Heart right ventricle (tissue), 16 donors: ENCODE measurements around the gene CNOT3. TPM values are rescaled to one million over a fixed set of nuclear protein-coding genes. Genes with fewer than 3 reads are reported as not detected.

Source experiments
- ATAC-seq, 8 donors: fragments of 200-7000 bp; cut with Tn5 transposase; one replicate each; pipeline ENCODE4 v1.9.1; 2020; ENCODE audit warnings: mild to moderate bottlenecking in 8 of 8, moderate library complexity in 8 of 8, moderate number of reproducible peaks in 1 of 8
- DNase-seq, 2 donors: peaks; one replicate each; pipeline ENCODE4 v3.0.0-alpha.2; 2020
- H3K27ac ChIP-seq, 10 donors: fragments of 200-600 bp; sonication (generic) in 2 of 10; one replicate each; pipeline versions ENCODE4 v1.5.0 to v1.8.0; 2020 to 2022; ENCODE audit warnings: mild to moderate bottlenecking in 3 of 10
- H3K27me3 ChIP-seq, 7 donors: fragments of 200-600 bp; one replicate each; pipeline ENCODE4 v1.8.0; 2021 to 2022; ENCODE audit warnings: mild to moderate bottlenecking in 2 of 7
- H3K36me3 ChIP-seq, 9 donors: fragments of 200-600 bp; sonication (generic) in 1 of 9; one replicate each; pipeline versions ENCODE4 v1.5.0 to v1.8.0; 2020 to 2022; ENCODE audit warnings: mild to moderate bottlenecking in 2 of 9
- H3K4me1 ChIP-seq, 9 donors: fragments of 200-600 bp; sonication (generic) in 1 of 9; one replicate each; pipeline versions ENCODE4 v1.5.0 to v1.8.0; 2020 to 2022; ENCODE audit warnings: mild to moderate bottlenecking in 4 of 9
- H3K4me3 ChIP-seq, 10 donors: fragments of 200-600 bp; sonication (generic) in 2 of 10; one replicate each; pipeline versions ENCODE4 v1.5.0 to v1.8.0; 2020 to 2022; ENCODE audit warnings: mild to moderate bottlenecking in 7 of 10, moderate library complexity in 2 of 10
- H3K9me3 ChIP-seq, 11 donors: fragments of 200-600 bp in 10 of 11; sonication (generic) in 2 of 11; one replicate each; pipeline versions ENCODE4 v1.5.0 to v1.8.0; 2013 to 2022; ENCODE audit warnings: mild to moderate bottlenecking in 2 of 11, control low read depth in 1 of 11, moderate library complexity in 1 of 11
- WGBS, 2 donors: extraction: QIAGEN DNeasy Blood & Tissue Kit; methylation state at CpG; one replicate each; pipeline ENCODE4 v1.1.7; 2013; ENCODE audit warnings: inconsistent platforms in 1 of 2; 5-methylcytosine and 5-hydroxymethylcytosine counted together
- intact Hi-C, 10 donors: fragments of 100-400 bp; cut with DNase I; formaldehyde crosslinking; loops; one replicate each; pipeline versions ENCODE4 v1.11.1 to v1.14.2; 2022
- polyA plus RNA-seq, 2 donors: library from polyadenylated mRNA; stranded (reverse); fragments of 200-250 nt; gene quantifications; one replicate each; pipeline ENCODE4 v1.2.3, GENCODE V29; 2013
- total RNA-seq, 10 donors: library from RNA; stranded (reverse); fragmentation: NEBNext Ultra II Directional in 3 of 10; extraction: Animal tissue kit (Norgen Biotek cat#: 25700) in 3 of 10; gene quantifications; one replicate each; pipeline versions ENCODE4 v1.2.1 to v1.2.4, GENCODE V29; 2021 to 2023
- TF ChIP-seq, protein P1 (sequence below), 9 donors: fragments of 200-600 bp; sonication (generic) in 2 of 9; IDR thresholded peaks; one replicate each; pipeline versions ENCODE4 v1.5.0 to v1.8.0; 2021 to 2022; ENCODE audit warnings: antibody characterized with exemption in 9 of 9, mild to moderate bottlenecking in 5 of 9, moderate library complexity in 1 of 9
- donor health status: Arrhythmogenic right ventricular cardiomyopathy.
- donor health status: ischemic (EF 13 %, LVEDD 7.1; RV severe dilation, severe dysfunction).
- donor health status: healthy with polysubstance abuse.
- donor health status: DM: no; HTN: yes; CAD: no.
- donor health status: DM: no; HTN: no; CAD: no.
- donor health status: ischemic (EF 25% LVEDD 6.9; RV normal size, moderate dysfunction).
- donor health status: ischemic (EF 25% LVEDD 5.7; RV mildly dilated, moderate dysfunction).
- donor health status: healthy.
- donor health status: DM: yes; HTN: yes; CAD: no.
- donor health status: Ischemic cardiomyopathy.
- donor health status: ischemic (EF 35%, LVEDD 5.7; RV mildly dilated, moderate dysfunction).
- donor health status: nonischemic (EF 11% LVEDD 7.7; RV severe dilation, severe dysfunction).
- donor health status: DM: yes; HTN: yes; CAD: no.
- donor health status: PGD.
- donor health status: ischemic (EF 29% LVEDD 5.4; RV normal size, mild dysfunction).
- donor health status: nonischemic (EF 23%, LVEDD 6.1; RV moderate dilation, normal function).

CNOT3 gene
- total and polyA plus RNA-seq, 12 donors, result 14.5 to 27.8 (median 20.9) TPM

- ATAC-seq, result no peak
- no peaks in the 10 kb centered on the region for H3K9me3 ChIP-seq
Observed at GRCh38 chr19:54196536-54196935, 59.0 kb downstream of the CNOT3 start.

GRCh38 chr19:54197121-54197520 lies 59.6 kb downstream of the CNOT3 start:
- Histone ChIP-seq H3K27ac (no peak overlapping the region), H3K27me3 (no peaks in the 10 kb centered on the region), H3K9me3 (no peaks in the 10 kb centered on the region), H3K36me3 (peaks cover 0 to 47% (median 14%) of the 10 kb centered on the region in 9 donors), H3K4me1 (peaks cover 12 to 23% (median 18%) of the 10 kb centered on the region in 9 donors), H3K4me3 (no peak overlapping the region)
- DNase-seq (no peak), ATAC-seq (no peak)
- intact Hi-C loops, result no loop called here
- TF ChIP-seq, protein P1, sequence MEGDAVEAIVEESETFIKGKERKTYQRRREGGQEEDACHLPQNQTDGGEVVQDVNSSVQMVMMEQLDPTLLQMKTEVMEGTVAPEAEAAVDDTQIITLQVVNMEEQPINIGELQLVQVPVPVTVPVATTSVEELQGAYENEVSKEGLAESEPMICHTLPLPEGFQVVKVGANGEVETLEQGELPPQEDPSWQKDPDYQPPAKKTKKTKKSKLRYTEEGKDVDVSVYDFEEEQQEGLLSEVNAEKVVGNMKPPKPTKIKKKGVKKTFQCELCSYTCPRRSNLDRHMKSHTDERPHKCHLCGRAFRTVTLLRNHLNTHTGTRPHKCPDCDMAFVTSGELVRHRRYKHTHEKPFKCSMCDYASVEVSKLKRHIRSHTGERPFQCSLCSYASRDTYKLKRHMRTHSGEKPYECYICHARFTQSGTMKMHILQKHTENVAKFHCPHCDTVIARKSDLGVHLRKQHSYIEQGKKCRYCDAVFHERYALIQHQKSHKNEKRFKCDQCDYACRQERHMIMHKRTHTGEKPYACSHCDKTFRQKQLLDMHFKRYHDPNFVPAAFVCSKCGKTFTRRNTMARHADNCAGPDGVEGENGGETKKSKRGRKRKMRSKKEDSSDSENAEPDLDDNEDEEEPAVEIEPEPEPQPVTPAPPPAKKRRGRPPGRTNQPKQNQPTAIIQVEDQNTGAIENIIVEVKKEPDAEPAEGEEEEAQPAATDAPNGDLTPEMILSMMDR (IDR thresholded peaks at IDR 0.05), result no peak
- 84 to 94% methylated on average over 3 of the region's 3 CpGs for WGBS, 2 donors

More at GRCh38 chr19:54196536-54196935, 59.0 kb downstream of the CNOT3 start:
- H3K4me1 ChIP-seq, result peaks cover 12 to 23% (median 18%) of the 10 kb centered on the region in 9 donors
- intact Hi-C loops, result no loop called here
- DNase-seq, result no peak
- TF ChIP-seq, protein P1 (IDR thresholded peaks at IDR 0.05), result no peak
- peaks cover 0 to 41% (median 8%) of the 10 kb centered on the region in 9 donors for H3K36me3 ChIP-seq
- no peak overlapping the region for H3K4me3 ChIP-seq
- no peaks in the 10 kb centered on the region for H3K27me3 ChIP-seq
- WGBS, 2 donors, result 95 to 98% methylated on average over 7 of the region's 7 CpGs
- H3K27ac ChIP-seq, result no peak overlapping the region

DNA sequence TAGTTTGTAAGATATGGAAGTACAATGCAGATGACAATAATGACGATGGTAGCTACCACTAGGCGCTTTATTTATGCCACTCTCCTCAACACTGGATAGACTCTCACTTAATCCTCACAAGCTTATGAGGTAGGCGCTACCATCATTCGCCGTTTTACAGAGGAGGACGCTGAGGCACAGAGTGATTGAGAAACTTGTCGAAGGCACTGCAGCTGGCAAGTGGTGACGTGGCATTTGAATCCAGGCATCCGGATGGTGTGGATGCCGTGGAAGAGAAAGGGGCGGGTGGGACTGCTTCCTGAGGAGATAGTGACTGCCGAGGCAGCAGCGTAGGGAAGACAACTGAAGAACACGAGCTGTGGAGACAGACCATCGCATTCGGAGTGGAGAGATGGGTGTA lies 61.8 kb downstream of the CNOT3 start:
- 72 to 78% methylated on average over 16 of the region's 16 CpGs for WGBS, 2 donors
- Histone ChIP-seq H3K4me3 (no peak overlapping the region), H3K9me3 (no peaks in the 10 kb centered on the region), H3K36me3 (peaks cover 0 to 51% (median 28%) of the 10 kb centered on the region in 9 donors), H3K27ac (no peak overlapping the region), H3K27me3 (no peaks in the 10 kb centered on the region), H3K4me1 (peaks cover 11 to 42% (median 35%) of the 10 kb centered on the region in 9 donors)
- ATAC-seq (no peak), DNase-seq (no peak)
- TF ChIP-seq, protein P1 (IDR thresholded peaks at IDR 0.05), result no peak
- intact Hi-C loops, result loop anchor here in 1 of 10 donors (1.0 kb wide), 1 partner anchor 8 kb away; the partner anchor contains the start of gene TSEN34

DNA sequence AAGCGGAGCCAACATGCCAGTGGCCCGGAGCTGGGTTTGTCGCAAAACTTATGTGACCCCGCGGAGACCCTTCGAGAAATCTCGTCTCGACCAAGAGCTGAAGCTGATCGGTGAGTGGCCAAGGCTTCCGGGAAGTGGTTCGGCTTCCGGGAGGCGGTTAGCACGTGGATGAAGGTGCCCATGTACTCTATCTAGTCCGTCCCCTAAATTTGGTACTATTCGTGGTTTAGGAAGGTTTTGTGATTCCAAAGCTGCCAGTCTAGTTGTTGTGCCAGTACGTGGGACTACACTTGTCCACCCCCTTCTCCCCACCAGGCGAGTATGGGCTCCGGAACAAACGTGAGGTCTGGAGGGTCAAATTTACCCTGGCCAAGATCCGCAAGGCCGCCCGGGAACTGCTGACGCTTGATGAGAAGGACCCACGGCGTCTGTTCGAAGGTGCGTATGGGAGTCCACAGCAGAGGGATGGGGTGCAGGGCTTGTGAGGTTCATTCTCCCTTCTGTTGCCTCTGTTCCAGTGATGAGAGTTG lies 63.7 kb downstream of the CNOT3 start:
- 4 to 6% methylated on average over 28 of the region's 28 CpGs for WGBS, 2 donors
- Histone ChIP-seq H3K27me3 (no peaks in the 10 kb centered on the region), H3K4me1 (peaks cover 11 to 60% (median 54%) of the 10 kb centered on the region in 9 donors), H3K27ac (peak overlapping the region; percentile 70 to 99 (median 89)), H3K4me3 (peak overlapping the region; percentile 58 to 82 (median 68)), H3K36me3 (peaks cover 0 to 55% (median 46%) of the 10 kb centered on the region in 9 donors), H3K9me3 (no peaks in the 10 kb centered on the region)
- TF ChIP-seq, protein P1 (IDR thresholded peaks at IDR 0.05), result no peak
- ATAC-seq (no peak), DNase-seq (no peak)
- intact Hi-C loops, result loop anchor here in 2 of 10 donors (5.0 kb wide), 2 partner anchors 39 to 44 kb away; partner anchors contain the start of gene LENG1 (in 1 of the 2)
